IMR-90 (cell line): ENCODE results near the gene PTGES.

Experiments
- CEBPB ChIP-seq: IDR thresholded peaks from 2 replicates; pipeline ENCODE4 v1.6.1; 2012; ENCODE audit warnings: low read depth, low read length, improper control_type of control experiment
- CTCF ChIP-seq: conservative IDR thresholded peaks from 2 replicates; pipeline ENCODE4 v1.5.1; 2012; ENCODE audit warnings: mild to moderate bottlenecking, low read depth, low read length, improper control_type of control experiment
- MAFK ChIP-seq: IDR thresholded peaks from 2 replicates; pipeline ENCODE4 v1.6.1; 2012; ENCODE audit warnings: low read depth, low read length, improper control_type of control experiment
- MXI1 ChIP-seq: IDR thresholded peaks from 2 replicates; pipeline ENCODE4 v1.6.1; 2012; ENCODE audit warnings: low read depth, mild to moderate bottlenecking, low read length, moderate library complexity, borderline replicate concordance
- NFE2L2 ChIP-seq: fragments of 150-350 bp; IDR thresholded peaks from 2 replicates; pipeline ENCODE4 v1.6.1; 2016; ENCODE audit warnings: low read depth, mild to moderate bottlenecking, low read length
- POLR2A ChIP-seq: IDR thresholded peaks from 2 replicates; pipeline ENCODE4 v1.6.1; 2012; ENCODE audit warnings: mild to moderate bottlenecking, low read depth, low read length
- RAD21 ChIP-seq: IDR thresholded peaks from 2 replicates; pipeline ENCODE4 v1.6.1; 2012; ENCODE audit warnings: low read length, improper control_type of control experiment
- RFX5 ChIP-seq: IDR thresholded peaks from 2 replicates; pipeline ENCODE4 v1.8.0; 2012; ENCODE audit warnings: low read depth, mild to moderate bottlenecking, low read length, moderate library complexity
- SMC3 ChIP-seq: fragments of 150-350 bp; IDR thresholded peaks from 2 replicates; pipeline ENCODE4 v1.6.1; 2016; ENCODE audit warnings: low read depth, mild to moderate bottlenecking, antibody characterized with exemption, low read length, moderate library complexity

DNA sequence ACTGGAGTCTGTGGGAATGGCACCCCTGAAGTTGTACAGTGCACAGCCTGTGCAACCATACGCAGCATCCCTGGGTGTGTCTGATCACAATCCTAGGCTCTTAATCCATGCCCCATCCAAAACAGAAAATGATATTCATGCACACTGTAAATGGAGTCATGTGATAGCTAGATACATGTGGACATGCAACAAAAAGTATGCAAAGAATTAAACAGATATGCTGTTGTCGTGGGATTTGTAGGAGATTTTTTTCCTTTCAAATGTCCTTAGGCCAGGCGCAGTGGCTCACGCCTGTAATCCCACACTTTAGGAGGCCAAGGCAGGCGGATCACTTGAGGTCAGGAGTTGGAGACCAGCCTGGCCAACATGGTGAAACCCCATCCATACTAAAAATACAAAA, 51.3 kb downstream of the PTGES start:
- no peak for TF ChIP-seq CTCF
- no peak for TF ChIP-seq RAD21
- TF ChIP-seq POLR2A: no peak
- TF ChIP-seq MAFK: no peak
- no peak for TF ChIP-seq CEBPB
- TF ChIP-seq SMC3: no peak
- TF ChIP-seq RFX5: no peak
- TF ChIP-seq MXI1: no peak
- no peak for TF ChIP-seq NFE2L2
